AG04449 (cell line): ENCODE results near the gene TEAD1.
"Not testable (repeated sequence)": the region's sequence is repeated elsewhere in the genome, so short reads cannot be mapped to it uniquely, and the experiment has no call there.

Experiments used
- CTCF ChIA-PET: fragments of 350-600 bp; formaldehyde crosslinking; extraction: SDS; loops from one replicate; lab custom pipeline; 2021; ENCODE audit warnings: antibody characterized with exemption; lab: Yijun Ruan, JAX
- POLR2A ChIA-PET: fragments of 400-600, 350-600 bp; formaldehyde crosslinking; extraction: SDS; loops from one replicate; lab custom pipeline; 2020; ENCODE audit warnings: antibody characterized with exemption, inconsistent platforms; lab: Yijun Ruan, JAX
- DNase-seq: peaks from one replicate; pipeline ENCODE4 v3.0.0-alpha.2; 2010; ENCODE audit warnings: low read depth, low spot score
- H3K4me3 ChIP-seq: 2 replicates; pipeline ENCODE4 v1.5.1; 2011; ENCODE audit warnings: low read depth, mild to moderate bottlenecking, control low read depth, low read length
- TF ChIP-seq, protein P1 (sequence below): IDR thresholded peaks from one replicate; pipeline ENCODE4 v1.5.1; 2011; ENCODE audit warnings: mild to moderate bottlenecking, moderate library complexity, low read length, control low read depth, inconsistent platforms; ENCODE audit not compliant: insufficient read depth; ENCODE audit errors: missing control alignments

The TEAD1 gene

DNA sequence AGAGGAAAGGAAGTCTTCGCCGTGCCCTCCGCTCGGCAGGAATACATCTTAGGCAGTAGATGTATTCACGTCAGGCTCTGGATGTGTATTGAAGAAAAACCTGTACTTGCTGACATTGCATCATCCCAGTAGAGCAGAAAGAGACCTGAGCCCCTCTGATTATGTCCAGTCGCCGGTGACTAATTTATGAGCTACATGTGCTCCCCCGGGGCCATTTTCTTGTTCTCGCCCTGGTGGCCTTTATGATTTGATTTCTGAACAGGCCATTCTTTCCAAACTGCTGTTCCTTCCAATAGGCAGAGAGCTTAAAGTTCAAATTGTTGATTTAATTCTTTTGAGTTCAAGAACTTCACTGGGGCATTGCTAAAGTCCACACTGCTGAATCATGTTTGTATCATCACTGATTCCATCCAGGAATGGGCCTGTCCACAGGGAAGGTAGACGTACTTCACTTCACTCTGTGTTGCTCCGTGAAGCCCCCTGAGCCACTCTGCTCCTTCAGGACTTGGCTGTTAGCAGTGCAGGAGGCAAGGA, 197.6 kb downstream of the TEAD1 start:
- CTCF ChIA-PET, result interaction anchor here (1.0 to 2.6 kb wide), 5 partner anchors 11 to 583 kb away, joined by 3 to 15 read pairs (median 5); no protein-coding TSS in a partner anchor
- POLR2A ChIA-PET, result interaction anchor here (0.6 to 0.7 kb wide), 2 partner anchors 297 to 761 kb away, joined by 3 read pairs; no protein-coding TSS in a partner anchor
- no peak overlapping the region for H3K4me3 ChIP-seq
- DNase-seq, result no peak
- TF ChIP-seq, protein P1, sequence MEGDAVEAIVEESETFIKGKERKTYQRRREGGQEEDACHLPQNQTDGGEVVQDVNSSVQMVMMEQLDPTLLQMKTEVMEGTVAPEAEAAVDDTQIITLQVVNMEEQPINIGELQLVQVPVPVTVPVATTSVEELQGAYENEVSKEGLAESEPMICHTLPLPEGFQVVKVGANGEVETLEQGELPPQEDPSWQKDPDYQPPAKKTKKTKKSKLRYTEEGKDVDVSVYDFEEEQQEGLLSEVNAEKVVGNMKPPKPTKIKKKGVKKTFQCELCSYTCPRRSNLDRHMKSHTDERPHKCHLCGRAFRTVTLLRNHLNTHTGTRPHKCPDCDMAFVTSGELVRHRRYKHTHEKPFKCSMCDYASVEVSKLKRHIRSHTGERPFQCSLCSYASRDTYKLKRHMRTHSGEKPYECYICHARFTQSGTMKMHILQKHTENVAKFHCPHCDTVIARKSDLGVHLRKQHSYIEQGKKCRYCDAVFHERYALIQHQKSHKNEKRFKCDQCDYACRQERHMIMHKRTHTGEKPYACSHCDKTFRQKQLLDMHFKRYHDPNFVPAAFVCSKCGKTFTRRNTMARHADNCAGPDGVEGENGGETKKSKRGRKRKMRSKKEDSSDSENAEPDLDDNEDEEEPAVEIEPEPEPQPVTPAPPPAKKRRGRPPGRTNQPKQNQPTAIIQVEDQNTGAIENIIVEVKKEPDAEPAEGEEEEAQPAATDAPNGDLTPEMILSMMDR, result no peak

DNA sequence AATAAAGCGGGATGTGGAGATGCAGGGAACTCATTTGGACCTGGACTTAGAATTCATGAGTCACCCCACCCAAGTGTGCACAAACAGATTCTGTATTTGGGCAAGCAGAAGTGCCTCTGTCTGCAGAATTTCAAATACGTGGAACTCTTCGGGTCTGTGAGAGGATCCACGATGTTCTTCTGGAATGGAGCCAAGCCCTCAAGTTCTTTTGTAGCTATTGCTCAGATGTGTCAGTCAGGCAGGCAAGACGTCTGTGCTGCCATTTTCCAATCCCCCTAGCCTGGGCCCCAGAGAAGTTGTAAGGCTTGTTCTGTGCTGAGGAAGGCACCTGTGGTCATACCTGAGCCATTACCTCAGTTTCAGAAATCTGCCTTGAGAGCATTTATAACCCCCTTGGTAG, 202.1 kb downstream of the TEAD1 start:
- ChIA-PET POLR2A (interaction anchor here (1.0 kb wide), 1 partner anchor 62 kb away, joined by 3 read pairs; no protein-coding TSS in a partner anchor), CTCF (interaction anchor here (0.9 to 2.6 kb wide), 4 partner anchors 13 to 392 kb away, joined by 3 to 15 read pairs (median 4); no protein-coding TSS in a partner anchor)
- no peak overlapping the region for H3K4me3 ChIP-seq
- DNase-seq, result no peak
- TF ChIP-seq, protein P1, result no peak

DNA sequence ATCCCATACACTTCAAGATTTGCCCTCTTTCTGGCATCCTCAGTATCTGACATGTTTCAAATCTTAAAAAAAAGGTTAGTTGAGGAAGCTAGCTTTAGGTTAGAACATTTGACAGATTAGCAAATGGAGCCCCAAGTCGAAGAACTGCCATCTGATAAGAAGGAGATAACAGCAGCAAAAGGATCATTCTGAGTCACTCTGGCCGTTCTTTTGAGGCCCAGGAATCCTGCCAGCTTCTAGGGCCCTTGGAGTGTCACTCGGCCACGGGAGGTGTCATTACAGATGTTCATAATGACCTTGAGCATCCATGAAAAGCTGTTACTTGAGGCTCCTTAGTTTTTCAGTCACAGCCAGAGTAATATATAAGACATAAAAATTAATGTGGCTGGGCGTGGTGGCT, 202.8 kb downstream of the TEAD1 start:
- CTCF ChIA-PET, result interaction anchor here (0.8 to 4.2 kb wide), 3 partner anchors 8 to 12 kb away, joined by 3 to 37 read pairs (median 3); no protein-coding TSS in a partner anchor
- no peak overlapping the region for H3K4me3 ChIP-seq
- no peak for DNase-seq
- TF ChIP-seq, protein P1, result no peak
- POLR2A ChIA-PET, result no interaction called here

DNA sequence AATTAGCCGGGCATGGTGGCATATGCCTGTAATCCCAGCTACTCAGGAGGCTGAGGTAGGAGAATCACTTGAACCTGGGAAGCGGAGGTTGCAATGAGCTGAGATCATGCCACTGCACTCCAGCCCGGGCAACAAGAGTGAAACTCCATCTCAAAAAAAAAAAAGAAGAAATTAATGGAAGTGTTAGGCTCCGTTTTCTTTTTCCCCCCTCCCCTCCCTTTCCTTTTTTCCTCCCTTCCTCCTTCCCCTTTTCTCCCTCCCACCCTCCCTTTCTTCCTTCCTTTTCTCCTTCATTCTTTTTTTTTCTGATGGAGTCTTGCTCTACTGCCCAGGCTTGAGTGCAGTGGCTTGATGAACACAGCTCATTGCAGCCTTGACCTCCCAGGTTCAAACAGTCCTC, 203.3 kb downstream of the TEAD1 start:
- DNase-seq, POLR2A ChIA-PET, H3K4me3 ChIP-seq: not testable (repeated sequence)
- CTCF ChIA-PET, result interaction anchor here (0.8 to 4.2 kb wide), 5 partner anchors 8 to 589 kb away, joined by 3 to 37 read pairs (median 4); no protein-coding TSS in a partner anchor

DNA sequence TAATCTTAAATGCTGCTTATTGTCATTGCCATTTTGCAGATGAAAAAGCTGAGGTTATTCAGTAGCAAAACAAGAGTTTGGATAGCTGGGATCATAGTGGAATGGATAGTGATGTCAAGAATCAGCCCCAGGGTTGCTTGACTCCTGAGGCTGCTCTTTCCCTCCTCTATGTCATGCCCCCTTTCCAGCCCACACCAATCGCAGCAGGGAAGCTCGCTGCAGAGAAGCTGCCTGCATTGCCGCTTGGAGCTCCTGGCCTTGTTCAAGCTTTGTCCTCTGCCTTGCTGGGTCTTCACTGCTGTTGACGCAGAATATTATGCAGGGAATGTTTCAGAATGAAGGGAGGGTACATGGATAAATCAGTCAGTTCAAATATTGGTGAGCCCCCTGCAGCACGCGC, 206.1 kb downstream of the TEAD1 start:
- H3K4me3 ChIP-seq, result no peak overlapping the region
- CTCF ChIA-PET, result interaction anchor here (1.2 to 4.2 kb wide), 4 partner anchors 9 to 20 kb away, joined by 4 to 37 read pairs (median 6); no protein-coding TSS in a partner anchor

DNA sequence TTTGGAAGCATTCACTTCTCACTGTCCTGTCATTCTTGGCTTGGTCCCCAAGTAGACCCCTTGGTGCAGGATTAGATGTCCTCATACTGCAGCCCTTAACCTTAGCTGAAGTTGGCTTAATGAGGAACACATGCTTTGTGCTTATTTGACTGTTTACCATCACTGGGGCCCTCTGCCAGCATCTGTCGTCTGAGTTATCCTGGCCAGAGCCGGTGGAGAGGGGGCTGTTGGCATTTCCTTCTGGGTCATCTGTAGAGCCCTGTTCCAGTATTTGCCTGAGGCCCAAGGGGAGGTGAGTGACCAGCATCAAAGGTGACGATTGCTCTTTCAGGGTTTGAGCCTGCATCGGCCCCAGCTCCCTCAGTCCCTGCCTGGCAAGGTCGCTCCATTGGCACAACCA, 208.4 kb downstream of the TEAD1 start:
- DNase-seq, result no peak
- TF ChIP-seq, protein P1, result no peak
- ChIA-PET POLR2A (no interaction called here), CTCF (interaction anchor here (0.9 to 1.5 kb wide), 3 partner anchors 10 to 594 kb away, joined by 3 to 7 read pairs (median 3); no protein-coding TSS in a partner anchor)
- no peak overlapping the region for H3K4me3 ChIP-seq

More for the DNA sequence above, 206.1 kb downstream of the TEAD1 start:
- POLR2A ChIA-PET, result interaction anchor here (1.2 kb wide), 1 partner anchor 8 kb away, joined by 3 read pairs; no protein-coding TSS in a partner anchor
- TF ChIP-seq, protein P1, result no peak
- no peak for DNase-seq
